Adrenal gland (tissue), 5 donors: ENCODE data around the gene RBFOX1.

Experiments used
- CTCF ChIP-seq, 6 experiments: fragments of 450-650 bp in 4 of 6; fragments of 200-600 bp in 2 of 6; sonication (generic) in 1 of 6; IDR thresholded peaks; 1 replicate in 5 of 6; 2 replicates in 1 of 6; pipeline versions ENCODE4 v1.5.1 to v1.8.0; 2016 to 2021; ENCODE audit warnings: antibody characterized with exemption in 6 of 6, mild to moderate bottlenecking in 2 of 6, moderate library complexity in 1 of 6
- POLR2A ChIP-seq, 2 donors: fragments of 450-650 bp; IDR thresholded peaks; one replicate each; pipeline ENCODE4 v1.6.1; 2017; ENCODE audit warnings: antibody characterized with exemption in 2 of 2, mild to moderate bottlenecking in 2 of 2, moderate library complexity in 1 of 2
- donor health status: DM: no; HTN: no; CAD: no.

GRCh38 chr16:7290682-7291081, 42.0 kb upstream of the RBFOX1 start:
- TF ChIP-seq CTCF (IDR thresholded peaks at IDR 0.05) = no peak
- TF ChIP-seq POLR2A (IDR thresholded peaks at IDR 0.05) = no peak
